GM18505 (cell line): ENCODE data around the gene EXOC6.

Experiments used
- ATAC-seq: cut with Tn5 transposase; IDR thresholded peaks from one replicate; pipeline ENCODE4 v1.9.1; 2021; ENCODE audit not compliant: unreplicated experiment
- POLR2A ChIP-seq: IDR thresholded peaks from 4 replicates; pipeline ENCODE4 v1.6.1; 2011; ENCODE audit warnings: borderline replicate concordance; ENCODE audit not compliant: insufficient read depth, insufficient read length; ENCODE audit errors: extremely low read depth

EXOC6 gene

DNA sequence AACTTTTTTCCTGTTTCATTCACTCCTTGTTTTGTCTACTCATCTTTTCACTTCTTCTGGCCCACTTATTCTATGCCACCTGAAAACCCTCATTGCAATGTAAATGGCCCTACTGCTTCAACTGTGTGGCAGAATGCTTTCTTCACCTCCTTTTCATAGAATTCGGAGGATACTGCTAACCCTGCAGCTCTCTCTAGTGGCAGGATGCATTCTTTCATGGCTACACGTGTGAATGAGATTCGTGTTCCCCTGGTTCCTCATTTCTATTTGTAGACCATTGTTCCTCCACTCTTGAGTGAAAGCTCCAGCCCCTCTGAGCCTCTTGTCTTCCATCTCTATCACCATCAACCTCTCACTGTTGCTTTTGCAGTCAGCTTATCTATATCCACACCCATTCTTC, 191.4 kb downstream of the EXOC6 start:
- TF ChIP-seq POLR2A, result no peak
- ATAC-seq, result no peak

GRCh38 chr10:93054486-93054885, 206.2 kb downstream of the EXOC6 start:
- TF ChIP-seq POLR2A, result no peak
- ATAC-seq, result no peak

- no peak for ATAC-seq
- no peak for TF ChIP-seq POLR2A
These were observed 209.8 kb downstream of the EXOC6 start for GRCh38 chr10:93058139-93058538.

DNA sequence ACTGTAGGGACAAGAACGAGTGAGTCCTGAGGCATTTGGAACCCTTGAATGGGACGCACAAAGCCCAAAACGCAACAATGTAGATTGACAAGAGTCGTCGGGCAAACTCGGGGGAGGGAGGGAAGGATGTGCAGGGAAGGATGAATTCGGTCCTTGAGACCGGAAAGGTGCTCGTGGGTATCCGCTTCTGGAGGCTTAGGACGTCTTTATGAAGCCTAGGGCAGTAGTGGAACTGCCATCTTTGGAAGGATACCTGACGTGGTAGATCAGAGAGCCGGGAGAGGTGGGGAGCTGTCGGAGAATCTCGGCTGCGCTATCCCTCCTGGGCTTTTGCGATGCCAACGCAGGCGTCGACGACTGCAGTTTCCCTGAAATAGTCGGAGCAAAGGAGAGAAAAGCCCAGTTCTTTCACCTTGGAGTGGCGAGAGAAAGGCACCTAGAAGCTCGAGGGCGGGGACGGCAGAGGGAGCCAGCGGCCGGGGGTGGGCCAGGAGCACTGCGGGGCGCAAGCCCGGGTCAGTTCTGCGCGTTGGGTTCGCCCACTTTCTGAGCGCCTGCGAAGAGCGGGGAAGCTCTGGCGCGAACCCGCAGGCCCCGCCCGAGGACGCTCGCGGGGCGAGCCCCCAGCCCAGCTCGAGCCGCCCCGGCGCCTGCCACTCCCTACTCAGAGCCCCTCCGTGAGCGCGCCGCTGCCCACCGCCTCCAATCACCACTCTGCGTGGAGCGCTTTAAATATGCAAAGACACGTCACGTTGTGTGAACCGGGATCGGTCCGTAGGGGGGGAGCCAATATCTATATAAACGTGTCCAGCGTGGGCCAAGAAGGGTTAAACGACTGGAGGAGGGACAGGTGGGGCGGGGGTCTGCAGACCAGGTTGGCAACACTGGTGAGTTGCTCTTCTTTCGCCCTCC, 211.9 kb downstream of the EXOC6 start, which contains the start of gene CYP26C1:
TSS of gene CYP26C1 (plus strand) at position 824 of the 912 bp plus-strand sequence. CDS start 466 bp downstream, outside the sequence.
- TF ChIP-seq POLR2A, result no peak
- ATAC-seq, result no peak

DNA sequence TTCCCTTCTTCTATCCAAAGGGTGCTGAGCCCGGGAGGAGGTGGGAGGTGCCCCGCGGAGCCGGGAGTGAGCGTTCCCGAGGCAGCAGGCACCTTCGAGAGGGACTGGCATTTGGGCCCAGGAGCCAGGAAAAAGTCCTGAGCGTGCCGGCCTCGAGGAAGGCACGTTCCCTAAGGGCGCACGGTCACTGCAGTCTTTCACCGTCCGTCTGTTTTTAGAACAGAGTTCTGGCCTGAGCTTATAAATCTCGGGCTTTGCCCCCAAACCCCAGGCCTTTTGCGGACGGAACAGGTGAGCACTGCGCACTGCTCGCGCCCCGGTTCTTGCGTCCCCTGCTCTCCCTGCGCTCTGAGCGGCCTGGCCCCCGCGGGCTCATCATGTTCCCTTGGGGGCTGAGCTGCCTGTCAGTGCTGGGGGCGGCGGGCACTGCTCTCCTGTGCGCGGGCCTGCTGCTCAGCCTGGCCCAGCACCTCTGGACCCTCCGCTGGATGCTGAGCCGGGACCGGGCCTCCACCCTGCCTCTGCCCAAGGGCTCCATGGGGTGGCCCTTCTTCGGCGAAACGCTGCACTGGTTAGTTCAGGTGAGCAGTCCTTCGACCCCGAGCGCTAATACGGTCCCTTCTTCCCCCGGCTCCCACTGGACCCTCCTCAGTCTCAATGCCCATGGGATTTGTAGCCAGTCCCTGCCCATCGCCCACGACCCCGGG, 212.7 kb downstream of the EXOC6 start:
- ATAC-seq, result no peak
- TF ChIP-seq POLR2A, result no peak

DNA sequence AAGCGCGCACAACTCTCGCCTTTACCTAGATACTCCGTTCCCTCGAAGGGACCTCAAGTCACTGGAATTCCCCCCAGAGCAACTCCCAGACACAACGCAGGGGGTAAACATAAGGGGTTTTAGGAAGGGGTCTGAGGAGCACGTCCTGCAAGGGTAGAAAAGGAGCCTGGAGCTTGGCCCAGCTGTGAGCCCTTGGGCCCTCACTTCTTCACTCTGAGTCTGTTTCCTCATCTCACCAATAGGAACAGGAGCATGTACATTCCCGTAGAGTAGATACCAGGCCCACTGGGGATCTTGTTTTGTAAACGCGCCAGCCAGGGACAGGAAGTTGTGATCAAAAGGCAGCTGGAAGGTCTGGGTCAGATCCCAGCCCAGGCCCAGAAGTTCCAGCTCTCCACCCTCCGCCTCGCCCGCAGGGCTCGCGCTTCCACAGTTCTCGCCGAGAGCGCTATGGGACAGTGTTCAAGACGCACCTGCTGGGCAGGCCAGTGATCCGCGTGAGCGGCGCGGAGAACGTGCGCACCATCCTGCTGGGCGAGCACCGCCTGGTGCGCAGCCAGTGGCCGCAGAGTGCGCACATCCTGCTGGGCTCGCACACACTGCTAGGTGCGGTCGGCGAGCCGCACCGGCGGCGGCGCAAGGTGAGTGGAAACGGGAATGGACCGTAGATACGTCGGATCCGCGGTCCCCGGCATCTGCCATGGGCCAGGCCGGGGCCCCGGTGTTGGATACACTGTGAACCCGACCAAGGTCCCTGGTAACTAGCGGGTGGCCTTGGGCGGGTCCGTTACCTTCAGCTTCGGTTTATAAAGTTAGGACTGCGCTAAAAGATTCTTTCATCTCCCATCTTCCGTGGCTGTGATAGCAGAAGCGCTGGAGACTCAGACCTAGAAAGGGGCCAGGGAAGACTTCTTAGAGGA, 213.5 kb downstream of the EXOC6 start:
- no peak for ATAC-seq
- TF ChIP-seq POLR2A, result no peak

DNA sequence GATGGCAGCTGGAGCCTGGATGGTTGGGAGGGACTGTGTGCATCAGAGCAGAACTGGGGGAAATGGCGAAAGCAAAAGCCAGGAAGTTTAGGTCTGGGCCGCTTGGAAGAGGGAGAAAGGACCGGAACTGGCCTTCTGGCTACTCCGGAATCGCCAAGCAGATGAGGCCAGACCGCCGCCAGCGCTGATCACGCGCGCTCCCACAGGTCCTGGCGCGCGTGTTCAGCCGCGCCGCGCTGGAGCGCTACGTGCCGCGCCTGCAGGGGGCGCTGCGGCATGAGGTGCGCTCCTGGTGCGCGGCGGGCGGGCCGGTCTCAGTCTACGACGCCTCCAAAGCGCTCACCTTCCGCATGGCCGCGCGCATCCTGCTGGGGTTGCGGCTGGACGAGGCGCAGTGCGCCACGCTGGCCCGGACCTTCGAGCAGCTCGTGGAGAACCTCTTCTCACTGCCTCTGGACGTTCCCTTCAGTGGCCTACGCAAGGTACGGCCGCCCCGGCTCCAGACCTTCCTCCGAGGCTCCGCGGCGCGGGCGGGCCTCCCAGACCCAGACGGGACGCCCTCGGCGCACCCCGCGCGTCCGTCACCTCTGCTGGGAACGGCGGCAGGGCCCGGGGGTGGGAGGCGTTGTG, 214.3 kb downstream of the EXOC6 start:
- TF ChIP-seq POLR2A, result no peak
- ATAC-seq, result no peak

DNA sequence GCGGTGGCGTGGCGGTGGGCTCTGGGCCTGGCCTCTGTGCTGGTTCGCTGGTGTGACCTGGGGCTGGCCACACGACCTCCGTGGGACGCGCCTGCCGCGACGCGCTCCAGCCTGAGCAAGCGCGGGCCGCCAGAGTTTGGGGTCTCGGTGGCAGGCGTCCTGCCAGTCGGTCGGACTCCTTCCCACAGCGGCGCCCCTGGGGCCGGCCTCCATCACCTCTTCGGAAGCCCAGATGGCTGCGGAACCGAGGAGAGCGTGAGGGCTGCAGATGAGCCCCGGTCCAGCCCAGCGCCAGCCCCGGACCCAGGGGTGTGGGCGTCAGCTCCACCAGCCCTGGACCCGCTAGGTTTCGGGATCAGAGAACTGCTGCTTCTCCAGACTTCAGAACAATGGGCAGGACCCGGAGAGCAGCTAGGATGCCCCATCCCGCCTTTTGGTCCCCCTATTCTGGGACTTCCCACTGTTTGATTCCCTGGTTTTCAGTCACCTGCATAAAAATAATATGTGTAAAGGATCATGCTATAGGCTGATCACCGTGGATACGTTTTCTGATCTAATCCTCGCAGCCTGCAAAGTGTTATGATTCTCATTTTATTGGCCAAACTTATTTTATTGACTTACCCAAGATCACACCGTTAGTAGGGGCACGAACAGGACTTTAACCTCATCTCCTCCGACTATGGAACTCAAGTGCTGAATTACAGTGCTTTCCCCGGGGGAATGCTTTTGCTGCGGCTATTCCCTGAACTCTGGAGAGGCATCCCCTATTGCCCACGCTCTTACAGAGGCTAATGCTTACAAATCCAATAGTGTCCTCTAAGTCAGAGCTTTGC, 215.0 kb downstream of the EXOC6 start:
- no peak for ATAC-seq
- TF ChIP-seq POLR2A, result no peak

GRCh38 chr10:93063977-93064660, 215.8 kb downstream of the EXOC6 start:
- ATAC-seq, result no peak
- no peak for TF ChIP-seq POLR2A

GRCh38 chr10:93064874-93065660, 216.7 kb downstream of the EXOC6 start:
- ATAC-seq, result no peak
- no peak for TF ChIP-seq POLR2A
